HG02678 (cell line): ENCODE results near the gene SLC25A38.

Experiments
- ATAC-seq: cut with Tn5 transposase; IDR thresholded peaks from one replicate; pipeline ENCODE4 v1.9.1; 2021; ENCODE audit warnings: mild to moderate bottlenecking, moderate library complexity; ENCODE audit not compliant: unreplicated experiment

The SLC25A38 gene

DNA sequence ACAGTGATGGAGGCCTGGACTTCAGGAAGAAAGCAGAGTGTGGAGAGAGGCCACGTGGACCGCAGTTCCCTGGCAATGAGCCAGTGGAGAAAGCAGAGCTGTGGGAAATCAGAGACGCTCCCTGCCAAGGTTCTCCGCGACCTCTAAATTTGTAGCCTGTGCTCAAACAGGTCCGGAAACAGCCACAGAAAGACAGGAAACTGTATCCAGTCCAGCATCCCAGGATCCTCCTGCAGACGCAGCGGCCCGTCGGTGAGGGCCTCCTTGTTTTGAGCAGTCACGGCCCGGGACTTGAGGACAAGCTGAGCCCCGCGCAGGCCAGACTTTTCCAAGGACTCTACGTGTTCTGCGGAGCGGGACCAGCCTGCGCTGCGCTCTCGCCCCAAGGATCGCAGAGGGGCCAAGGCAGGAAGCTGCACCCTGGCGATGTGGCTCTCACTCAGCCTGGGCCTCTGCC is 45.6 kb downstream of the SLC25A38 start:
- no peak for ATAC-seq

GRCh38 chr3:39429466-39429865 is 46.3 kb downstream of the SLC25A38 start:
- no peak for ATAC-seq

- no peak for ATAC-seq
Observed at GRCh38 chr3:39432342-39432741, 49.2 kb downstream of the SLC25A38 start.

DNA sequence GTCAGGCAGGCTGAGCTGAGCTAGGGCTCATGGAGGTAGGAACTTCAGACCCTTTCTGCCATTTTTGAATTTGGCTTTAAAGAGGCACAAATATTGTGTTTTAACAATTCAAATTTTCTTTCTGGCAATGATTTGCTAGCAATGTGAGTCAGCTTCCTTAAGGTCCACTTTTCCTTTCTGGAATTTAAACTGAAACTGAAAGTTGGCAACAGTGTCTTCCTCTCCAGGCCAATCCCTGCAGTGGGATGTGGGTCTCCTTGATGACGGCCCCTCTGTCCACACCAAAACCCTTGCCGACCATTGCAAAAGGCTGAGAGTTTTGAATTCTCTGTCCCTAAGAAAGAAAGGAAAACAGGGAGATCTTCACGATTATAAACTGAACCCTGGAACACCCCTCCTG is 50.5 kb downstream of the SLC25A38 start:
- ATAC-seq = no peak

- peak; percentile 66 for ATAC-seq
Observed at GRCh38 chr3:39434574-39434973, 51.4 kb downstream of the SLC25A38 start.

- ATAC-seq = no peak
Observed at GRCh38 chr3:39435006-39435748, 52.0 kb downstream of the SLC25A38 start.

- no peak for ATAC-seq
Observed at GRCh38 chr3:39438880-39439279, 55.7 kb downstream of the SLC25A38 start.

GRCh38 chr3:39440316-39440715 is 57.1 kb downstream of the SLC25A38 start:
- ATAC-seq = no peak

GRCh38 chr3:39443530-39443929 is 60.4 kb downstream of the SLC25A38 start:
- ATAC-seq = no peak

GRCh38 chr3:39445927-39446326 is 62.8 kb downstream of the SLC25A38 start:
- ATAC-seq = no peak

- no peak for ATAC-seq
Observed at GRCh38 chr3:39446444-39446843, 63.3 kb downstream of the SLC25A38 start.
